GM19025 (cell line): ENCODE results near the gene TRAF2.
"Not testable (repeated sequence)": the region's sequence is repeated elsewhere in the genome, so short reads cannot be mapped to it uniquely, and the experiment has no call there.

Source experiments
- ATAC-seq: cut with Tn5 transposase; IDR thresholded peaks from one replicate; pipeline ENCODE4 v1.9.1; 2021; ENCODE audit warnings: mild to moderate bottlenecking, low read depth, moderate library complexity; ENCODE audit not compliant: unreplicated experiment

TRAF2 gene

GRCh38 chr9:136857581-136858412 lies 28.5 kb upstream of the TRAF2 start:
- no peak for ATAC-seq

GRCh38 chr9:136858452-136858843 lies 27.9 kb upstream of the TRAF2 start:
- ATAC-seq, result no peak

GRCh38 chr9:136858844-136859757 lies 27.2 kb upstream of the TRAF2 start:
- ATAC-seq, result no peak

- ATAC-seq, result no peak
Measured at GRCh38 chr9:136860529-136860928, 25.8 kb upstream of the TRAF2 start.

GRCh38 chr9:136860933-136861873 lies 25.1 kb upstream of the TRAF2 start:
- ATAC-seq, result no peak

- no peak for ATAC-seq
Measured at GRCh38 chr9:136861874-136862457, 24.4 kb upstream of the TRAF2 start.

- ATAC-seq, result no peak
Measured at GRCh38 chr9:136862849-136863622, 23.3 kb upstream of the TRAF2 start.

- ATAC-seq, result no peak
Measured at GRCh38 chr9:136863623-136864273, 22.6 kb upstream of the TRAF2 start.

GRCh38 chr9:136865041-136865767 lies 21.1 kb upstream of the TRAF2 start:
- no peak for ATAC-seq

- ATAC-seq, result peak; percentile 11
Measured at GRCh38 chr9:136865768-136866103, 20.6 kb upstream of the TRAF2 start.

- not testable (repeated sequence) for ATAC-seq
Measured at GRCh38 chr9:136866898-136867421, 19.4 kb upstream of the TRAF2 start.

GRCh38 chr9:136867480-136867879 lies 18.8 kb upstream of the TRAF2 start:
- ATAC-seq, result no peak

GRCh38 chr9:136867917-136868316 lies 18.4 kb upstream of the TRAF2 start:
- no peak for ATAC-seq

- ATAC-seq, result no peak
Measured at GRCh38 chr9:136868644-136869043, 17.7 kb upstream of the TRAF2 start.

GRCh38 chr9:136869611-136870010 lies 16.7 kb upstream of the TRAF2 start:
- ATAC-seq, result not testable (repeated sequence)

GRCh38 chr9:136875155-136875554 lies 11.2 kb upstream of the TRAF2 start:
- ATAC-seq, result no peak

GRCh38 chr9:136876476-136876875 lies 9.8 kb upstream of the TRAF2 start:
- ATAC-seq, result no peak

- ATAC-seq, result no peak
Measured at GRCh38 chr9:136880651-136881050, 5.7 kb upstream of the TRAF2 start.
